GM12878 (cell line): Measurements from ENCODE around the gene IL36B. TPM values are rescaled to one million over a fixed set of nuclear protein-coding genes. Genes with fewer than 3 reads are reported as not detected.

Experiments
- ATAC-seq: fragments of 200-7000 bp; cut with Tn5 transposase; 3 replicates; pipeline ENCODE4 v1.9.1; 2020; ENCODE audit warnings: mild to moderate bottlenecking, moderate library complexity
- BruUV-seq: library from RNA; stranded (reverse); fragments of 400-500 nt; replicated peaks from 2 replicates; lab custom pipeline; 2021; lab: Mats Ljungman, UMichigan
- CTCF ChIA-PET: fragments of 300-600 bp; sonication (Branson Sonifier 250); formaldehyde crosslinking; extraction: SDS; loops from one replicate; lab custom pipeline; 2021; ENCODE audit warnings: inconsistent platforms; lab: Yijun Ruan, JAX
- POLR2A ChIA-PET: fragments of 350-600 bp; formaldehyde crosslinking; extraction: SDS; loops from one replicate; lab custom pipeline; 2021; ENCODE audit warnings: inconsistent platforms; lab: Charles Lee
- RAD21 ChIA-PET: fragments of 300-600 bp; sonication (Branson Sonifier 250); formaldehyde crosslinking; loops from one replicate; lab custom pipeline; 2023; ENCODE audit warnings: antibody characterized with exemption; ENCODE audit not compliant: unreplicated experiment; lab: Charles Lee
- SMC1A ChIA-PET: fragments of 300-600 bp; sonication (Branson Sonifier 250); formaldehyde crosslinking; loops from one replicate; lab custom pipeline; 2023; ENCODE audit not compliant: unreplicated experiment, uncharacterized antibody; lab: Charles Lee
- DNase-seq: peaks from one replicate; pipeline ENCODE4 v3.0.0-alpha.2; 2011; ENCODE audit warnings: low read depth, low spot score
- FAIRE-seq: peaks from 3 replicates; lab custom pipeline; 2011; peaks lifted over from hg19 to GRCh38; lab: Jason Lieb, UNC
- H2AFZ ChIP-seq: 2 replicates; pipeline ENCODE4 v1.6.0; 2011; ENCODE audit warnings: low read depth, low read length, control low read depth; ENCODE audit not compliant: control insufficient read depth
- H3K27ac ChIP-seq: 2 replicates; pipeline ENCODE4 v1.5.1; 2011; ENCODE audit warnings: control low read depth; ENCODE audit not compliant: control insufficient read depth, insufficient read depth
- H3K27me3 ChIP-seq, 2 experiments: replicated peaks in 1 of 2; 2 replicates each; pipeline versions ENCODE4 v1.6.0 to v1.6.1; 2011; ENCODE audit warnings: low read length in 1 of 2; ENCODE audit not compliant: control insufficient read depth in 2 of 2, insufficient read depth in 2 of 2
- H3K36me3 ChIP-seq, 2 experiments: 2 replicates each; pipeline ENCODE4 v1.5.1; 2011; ENCODE audit warnings: low read length in 1 of 2; ENCODE audit not compliant: control insufficient read depth in 2 of 2, insufficient read depth in 2 of 2
- H3K4me1 ChIP-seq: 2 replicates; pipeline ENCODE4 v1.6.1; 2011; ENCODE audit warnings: mild to moderate bottlenecking, low read length, moderate library complexity, mixed read lengths; ENCODE audit not compliant: control insufficient read depth, insufficient read depth
- H3K4me2 ChIP-seq: 2 replicates; pipeline ENCODE4 v1.6.0; 2011; ENCODE audit warnings: control low read depth; ENCODE audit not compliant: control insufficient read depth, insufficient read depth
- H3K4me3 ChIP-seq: fragments of 200-600 bp; sonication (generic); 2 replicates; pipeline ENCODE4 v1.5.1; 2016
- H3K79me2 ChIP-seq: 2 replicates; pipeline ENCODE4 v1.6.0; 2011; ENCODE audit warnings: low read length; ENCODE audit not compliant: control insufficient read depth, insufficient read depth
- H3K9ac ChIP-seq: 2 replicates; pipeline ENCODE4 v1.8.0; 2011; ENCODE audit warnings: low read length, control low read depth, mixed read lengths; ENCODE audit not compliant: control insufficient read depth, insufficient read depth
- H3K9me3 ChIP-seq: replicated peaks from 3 replicates; pipeline ENCODE4 v1.5.1; 2011; ENCODE audit warnings: mild to moderate bottlenecking, low read length; ENCODE audit not compliant: control insufficient read depth, insufficient read depth
- H4K20me1 ChIP-seq: 2 replicates; pipeline ENCODE4 v1.6.0; 2011; ENCODE audit not compliant: control insufficient read depth, insufficient read depth
- BACH1 ChIP-seq: fragments of 450-650 bp; IDR thresholded peaks from 2 replicates; pipeline ENCODE4 v1.6.1; 2017; ENCODE audit warnings: mild to moderate bottlenecking, borderline replicate concordance
- EGR1 ChIP-seq, 2 experiments: IDR thresholded peaks; 1 replicate in 1 of 2; 2 replicates in 1 of 2; pipeline ENCODE4 v1.6.1; 2011 to 2012; ENCODE audit warnings: low read depth in 2 of 2, low read length in 2 of 2, borderline replicate concordance in 1 of 2, mild to moderate bottlenecking in 1 of 2, moderate library complexity in 1 of 2
- IKZF1 ChIP-seq: fragments of 450-650 bp; conservative IDR thresholded peaks from 2 replicates; pipeline ENCODE4 v1.6.1; 2017; ENCODE audit warnings: antibody characterized with exemption, mild to moderate bottlenecking
- IRF4 ChIP-seq: IDR thresholded peaks from 2 replicates; pipeline ENCODE4 v1.6.1; 2011; ENCODE audit warnings: low read depth, low read length
- KAT2A ChIP-seq: conservative IDR thresholded peaks from 2 replicates; pipeline ENCODE4 v1.6.1; 2011; ENCODE audit warnings: low read depth, low read length; ENCODE audit not compliant: control insufficient read depth
- MTA3 ChIP-seq: IDR thresholded peaks from 2 replicates; pipeline ENCODE4 v1.6.1; 2012; ENCODE audit warnings: low read length, inconsistent platforms, borderline replicate concordance
- NFYB ChIP-seq: IDR thresholded peaks from 2 replicates; pipeline ENCODE4 v1.6.1; 2011; ENCODE audit warnings: low read depth, mild to moderate bottlenecking, low read length, improper control_type of control experiment, moderate library complexity; ENCODE audit not compliant: insufficient read depth
- POLR2A ChIP-seq: IDR thresholded peaks from 2 replicates; pipeline ENCODE4 v1.6.1; 2011; ENCODE audit warnings: low read depth, mild to moderate bottlenecking, low read length
- RELA ChIP-seq: fragments of 450-650 bp; IDR thresholded peaks from 2 replicates; pipeline ENCODE4 v1.8.0; 2014; ENCODE audit warnings: borderline replicate concordance; ENCODE audit not compliant: partially characterized antibody
- SIN3A ChIP-seq: IDR thresholded peaks from 2 replicates; pipeline ENCODE4 v1.6.1; 2012; ENCODE audit warnings: low read depth, low read length, improper control_type of control experiment
- TARDBP ChIP-seq: IDR thresholded peaks from 2 replicates; pipeline ENCODE4 v1.6.1; 2016; ENCODE audit warnings: borderline replicate concordance
- WRNIP1 ChIP-seq: IDR thresholded peaks from 2 replicates; pipeline ENCODE4 v1.6.1; 2011; ENCODE audit warnings: low read depth, low read length, improper control_type of control experiment, borderline replicate concordance
- ZNF24 ChIP-seq: fragments of 450-650 bp; IDR thresholded peaks from 2 replicates; pipeline ENCODE4 v1.6.1; 2017; ENCODE audit warnings: antibody characterized with exemption, mild to moderate bottlenecking
- ZSCAN29 ChIP-seq: fragments of 450-650 bp; IDR thresholded peaks from 2 replicates; pipeline ENCODE4 v1.6.1; 2017; ENCODE audit warnings: mild to moderate bottlenecking, moderate library complexity
- WGBS: methylation state at CpG from one replicate; pipeline ENCODE4 v1.1.6; 2016; ENCODE audit warnings: low lambda C conversion rate; ENCODE audit not compliant: insufficient replicate concordance, insufficient coverage; ENCODE audit errors: missing lambda C conversion rate; 5-methylcytosine and 5-hydroxymethylcytosine counted together
- in situ Hi-C: fragments of 300-500 bp; cut with MboI; formaldehyde crosslinking; loops from 9 replicates; pipeline ENCODE4 v1.14.3; 2018; ENCODE audit warnings: mixed read lengths
- intact Hi-C: fragments of 100-400 bp; cut with micrococcal nuclease; formaldehyde crosslinking; loops from one replicate; pipeline ENCODE4 v1.14.2; 2022; ENCODE audit not compliant: unreplicated experiment
- polyA plus RNA-seq, 11 experiments: library from polyadenylated mRNA; depleted of rRNA in 4 of 11; unstranded in 6 of 11; stranded (reverse) in 5 of 11; fragments of >200 nt; fragmentation: Nextera tagmentation in 4 of 11; fragmentation: Illumina TruSeq in 1 of 11; extraction: Ambion mirVana in 4 of 11; extraction: Trizol in 1 of 11; gene quantifications; 1 replicate in 1 of 11; 2 replicates in 10 of 11; pipeline versions ENCODE4 v1.2.1 to v1.2.3, GENCODE V29; 2011 to 2016; ENCODE audit warnings: inconsistent platforms in 2 of 11, missing spikeins in 2 of 11, low read depth in 1 of 11
- total RNA-seq, 4 experiments: library from RNA; depleted of rRNA in 3 of 4; stranded (reverse); fragments of >200 nt in 3 of 4; fragmentation: Illumina TruSeq in 1 of 4; extraction: Trizol in 1 of 4; gene quantifications; 2 replicates each; pipeline versions ENCODE4 v1.2.1 to v1.2.3, GENCODE V29; 2013 to 2021
- TF ChIP-seq, protein P1 (sequence below): IDR thresholded peaks from 2 replicates; pipeline ENCODE4 v1.6.1; 2012; ENCODE audit warnings: low read length, inconsistent platforms

Gene IL36B
- total and polyA plus RNA-seq, 10 of the 15 experiments (the other 5 are each of a cell fraction or from before 2014, with no cell fraction given) = not detected

DNA sequence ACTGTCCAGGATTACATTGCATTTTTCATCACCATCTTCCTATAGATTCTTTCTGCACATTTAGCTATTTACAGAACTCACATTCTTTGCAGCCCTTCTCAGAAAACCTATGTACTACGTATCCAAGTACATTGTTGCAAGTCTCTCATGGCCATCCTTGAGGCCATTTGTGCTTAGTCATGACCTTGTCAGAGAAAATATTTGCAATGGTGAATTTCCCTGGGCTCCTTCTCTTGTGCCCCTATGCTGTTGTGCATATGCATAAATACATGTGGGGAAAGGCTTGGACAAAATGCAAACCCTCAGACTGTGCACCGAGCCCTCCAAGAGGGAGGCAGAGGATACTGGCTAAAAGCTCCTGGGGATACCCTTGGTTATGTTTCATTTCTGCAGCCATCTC lies 27.9 kb downstream of the IL36B start:
- FAIRE-seq = no peak
- peaks cover 2 to 3% of the 10 kb centered on the region in 2 experiments; a peak in 2 of 4 replicates for H3K27me3 ChIP-seq
- H3K4me2 ChIP-seq = no peak overlapping the region
- H4K20me1 ChIP-seq = no peaks in the 10 kb centered on the region
- H2AFZ ChIP-seq = no peak overlapping the region
- no peak overlapping the region for H3K9ac ChIP-seq
- SMC1A ChIA-PET = no interaction called here
- H3K9me3 ChIP-seq = no peaks in the 10 kb centered on the region
- H3K4me1 ChIP-seq = no peaks in the 10 kb centered on the region
- ATAC-seq = no peak
- H3K27ac ChIP-seq = no peak overlapping the region
- POLR2A ChIA-PET = no interaction called here
- RAD21 ChIA-PET = no interaction called here
- BruUV-seq = no TSS peak
- H3K4me3 ChIP-seq = no peak overlapping the region
- no peak for DNase-seq
- CTCF ChIA-PET = no interaction called here
- in situ Hi-C loops (no loop called here), intact Hi-C loops (no loop called here)
- WGBS = 38% methylated on average over 2 of the region's 2 CpGs
- H3K36me3 ChIP-seq = no peaks in the 10 kb centered on the region
- TF ChIP-seq, protein P1, sequence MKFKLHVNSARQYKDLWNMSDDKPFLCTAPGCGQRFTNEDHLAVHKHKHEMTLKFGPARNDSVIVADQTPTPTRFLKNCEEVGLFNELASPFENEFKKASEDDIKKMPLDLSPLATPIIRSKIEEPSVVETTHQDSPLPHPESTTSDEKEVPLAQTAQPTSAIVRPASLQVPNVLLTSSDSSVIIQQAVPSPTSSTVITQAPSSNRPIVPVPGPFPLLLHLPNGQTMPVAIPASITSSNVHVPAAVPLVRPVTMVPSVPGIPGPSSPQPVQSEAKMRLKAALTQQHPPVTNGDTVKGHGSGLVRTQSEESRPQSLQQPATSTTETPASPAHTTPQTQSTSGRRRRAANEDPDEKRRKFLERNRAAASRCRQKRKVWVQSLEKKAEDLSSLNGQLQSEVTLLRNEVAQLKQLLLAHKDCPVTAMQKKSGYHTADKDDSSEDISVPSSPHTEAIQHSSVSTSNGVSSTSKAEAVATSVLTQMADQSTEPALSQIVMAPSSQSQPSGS = no peak
- TF ChIP-seq RELA (no peak), BACH1 (no peak), IRF4 (no peak), IKZF1 (no peak), POLR2A (no peak), ZSCAN29 (no peak), KAT2A (no peak), NFYB (no peak), ZNF24 (no peak), TARDBP (no peak), MTA3 (no peak), EGR1 (IDR thresholded peaks at IDR 0.05; ENCODE audit: borderline replicate concordance in 1 of 2, low read depth in 2 of 2, low read length in 2 of 2) (no peak), SIN3A (no peak), WRNIP1 (no peak)
- no peaks in the 10 kb centered on the region for H3K79me2 ChIP-seq
